Effector CD4-positive, alpha-beta T cell (primary cell): Measurements from ENCODE around the gene SMCR8.
"Not testable (repeated sequence)": the region's sequence is repeated elsewhere in the genome, so short reads cannot be mapped to it uniquely, and the experiment has no call there.

Experiments
- DNase-seq: peaks from one replicate; pipeline ENCODE4 v3.0.0-alpha.2; 2020

Gene SMCR8

GRCh38 chr17:18318771-18319450 is 3.8 kb downstream of the SMCR8 start:
- DNase-seq = no peak

- no peak for DNase-seq
Measured at GRCh38 chr17:18319604-18320256, 4.6 kb downstream of the SMCR8 start.

GRCh38 chr17:18320301-18320700 is 5.2 kb downstream of the SMCR8 start:
- no peak for DNase-seq

- no peak for DNase-seq
Measured at GRCh38 chr17:18321309-18321708, 6.2 kb downstream of the SMCR8 start.

- DNase-seq = no peak
Measured at GRCh38 chr17:18322522-18322921, 7.4 kb downstream of the SMCR8 start.

- no peak for DNase-seq
Measured at GRCh38 chr17:18323007-18323406, 7.9 kb downstream of the SMCR8 start.

- DNase-seq = no peak
Measured at GRCh38 chr17:18323507-18324139, 8.5 kb downstream of the SMCR8 start.

- no peak for DNase-seq
Measured at GRCh38 chr17:18324140-18325050, 9.3 kb downstream of the SMCR8 start.

- no peak for DNase-seq
Measured at GRCh38 chr17:18326039-18326438, 10.9 kb downstream of the SMCR8 start.

- DNase-seq = no peak
Measured at GRCh38 chr17:18326572-18326971, 11.5 kb downstream of the SMCR8 start.

- no peak for DNase-seq
Measured at GRCh38 chr17:18327093-18327492, 12.0 kb downstream of the SMCR8 start.

- DNase-seq = no peak
Measured at GRCh38 chr17:18327556-18327955, 12.5 kb downstream of the SMCR8 start.

GRCh38 chr17:18328643-18329204 is 13.6 kb downstream of the SMCR8 start:
- DNase-seq = no peak

GRCh38 chr17:18331879-18332278 is 16.8 kb downstream of the SMCR8 start:
- no peak for DNase-seq

GRCh38 chr17:18332909-18333489 is 17.9 kb downstream of the SMCR8 start:
- DNase-seq = no peak

GRCh38 chr17:18338158-18338557 is 23.1 kb downstream of the SMCR8 start:
- DNase-seq = not testable (repeated sequence)

GRCh38 chr17:18339933-18340332 is 24.8 kb downstream of the SMCR8 start:
- DNase-seq = no peak

- no peak for DNase-seq
Measured at GRCh38 chr17:18344021-18344420, 28.9 kb downstream of the SMCR8 start.

- no peak for DNase-seq
Measured at GRCh38 chr17:18353541-18353940, 38.4 kb downstream of the SMCR8 start.

GRCh38 chr17:18356624-18357023 is 41.5 kb downstream of the SMCR8 start:
- no peak for DNase-seq

- no peak for DNase-seq
Measured at GRCh38 chr17:18360518-18360917, 45.4 kb downstream of the SMCR8 start.
